ENCODE results near the gene DAAM1.

DNA sequence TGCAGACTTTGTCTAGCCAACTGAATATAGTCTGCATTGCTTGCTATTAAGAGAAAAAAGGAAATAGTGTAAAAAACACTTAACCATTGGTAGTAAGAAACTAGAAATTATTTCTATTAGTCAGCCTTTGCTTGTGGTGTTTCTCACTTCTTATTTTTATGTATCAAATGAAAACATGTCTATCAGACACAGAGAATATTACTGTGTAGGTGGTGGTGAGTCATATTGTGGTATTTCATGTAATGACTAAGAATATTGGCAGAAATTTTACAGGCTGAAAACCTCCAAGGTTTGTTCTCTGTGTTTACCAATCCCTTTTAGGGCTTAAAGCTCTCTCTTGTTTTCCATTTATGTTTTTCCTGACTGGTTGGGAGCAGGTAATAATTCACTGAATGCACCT, 87.2 kb downstream of the DAAM1 start:
- TF ChIP-seq CTCF (IDR thresholded peaks at IDR 0.05) = no peak
- TF ChIP-seq EZH2 (IDR thresholded peaks at IDR 0.05; ENCODE audit: borderline replicate concordance, insufficient read depth, low read depth, low read length, poor library complexity, severe bottlenecking) = no peak
